GM12872 (cell line): ENCODE measurements around the gene ERC2.

Experiments
- TF ChIP-seq, protein P1 (sequence below): IDR thresholded peaks from 3 replicates; pipeline ENCODE4 v1.5.1; 2011; ENCODE audit warnings: low read depth, mild to moderate bottlenecking, low read length, moderate library complexity; ENCODE audit not compliant: insufficient read depth

Gene ERC2

DNA sequence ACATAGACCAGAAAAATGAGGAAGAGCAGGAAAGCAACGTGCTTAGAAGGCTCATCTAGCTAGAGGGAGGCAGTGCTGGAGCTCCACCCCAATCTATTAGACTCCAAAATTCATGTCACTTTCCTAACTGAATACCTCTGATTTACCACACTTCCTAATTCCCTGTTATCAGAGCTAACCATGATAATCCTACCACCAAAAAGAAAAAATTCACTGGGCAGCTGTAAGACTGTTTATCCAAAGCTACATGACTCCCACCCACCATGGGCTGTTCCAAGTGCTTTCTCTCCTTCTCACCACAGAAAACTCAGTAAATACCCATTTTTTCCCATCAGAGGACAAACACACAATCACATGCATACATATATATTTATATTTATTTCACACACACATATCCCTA is 501.7 kb downstream of the ERC2 start:
- TF ChIP-seq, protein P1, sequence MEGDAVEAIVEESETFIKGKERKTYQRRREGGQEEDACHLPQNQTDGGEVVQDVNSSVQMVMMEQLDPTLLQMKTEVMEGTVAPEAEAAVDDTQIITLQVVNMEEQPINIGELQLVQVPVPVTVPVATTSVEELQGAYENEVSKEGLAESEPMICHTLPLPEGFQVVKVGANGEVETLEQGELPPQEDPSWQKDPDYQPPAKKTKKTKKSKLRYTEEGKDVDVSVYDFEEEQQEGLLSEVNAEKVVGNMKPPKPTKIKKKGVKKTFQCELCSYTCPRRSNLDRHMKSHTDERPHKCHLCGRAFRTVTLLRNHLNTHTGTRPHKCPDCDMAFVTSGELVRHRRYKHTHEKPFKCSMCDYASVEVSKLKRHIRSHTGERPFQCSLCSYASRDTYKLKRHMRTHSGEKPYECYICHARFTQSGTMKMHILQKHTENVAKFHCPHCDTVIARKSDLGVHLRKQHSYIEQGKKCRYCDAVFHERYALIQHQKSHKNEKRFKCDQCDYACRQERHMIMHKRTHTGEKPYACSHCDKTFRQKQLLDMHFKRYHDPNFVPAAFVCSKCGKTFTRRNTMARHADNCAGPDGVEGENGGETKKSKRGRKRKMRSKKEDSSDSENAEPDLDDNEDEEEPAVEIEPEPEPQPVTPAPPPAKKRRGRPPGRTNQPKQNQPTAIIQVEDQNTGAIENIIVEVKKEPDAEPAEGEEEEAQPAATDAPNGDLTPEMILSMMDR, result no peak

DNA sequence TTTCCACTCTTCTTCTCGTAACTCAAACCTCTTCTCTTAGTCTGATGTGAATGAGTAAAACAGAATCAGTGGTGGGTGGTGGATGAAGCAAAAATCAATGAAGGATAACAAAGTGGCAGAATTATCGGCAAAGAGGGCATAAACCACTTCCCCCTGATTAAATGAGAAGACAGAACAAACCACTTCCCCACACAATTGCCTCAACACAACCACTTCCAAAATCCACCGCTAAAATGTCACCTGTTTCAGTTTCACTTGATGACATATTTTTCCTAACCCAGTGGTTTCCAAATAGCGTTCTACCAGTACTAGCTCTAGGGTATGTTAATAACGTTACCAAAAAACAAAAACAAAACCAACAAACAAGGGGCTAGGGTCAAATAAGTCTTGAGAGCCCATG is 502.5 kb downstream of the ERC2 start:
- TF ChIP-seq, protein P1, result no peak

- TF ChIP-seq, protein P1, result no peak
These were observed 503.7 kb downstream of the ERC2 start for GRCh38 chr3:55964491-55964985.

GRCh38 chr3:55963601-55964000 is 504.7 kb downstream of the ERC2 start:
- TF ChIP-seq, protein P1, result no peak

GRCh38 chr3:55959471-55960080 is 508.7 kb downstream of the ERC2 start:
- TF ChIP-seq, protein P1, result no peak

DNA sequence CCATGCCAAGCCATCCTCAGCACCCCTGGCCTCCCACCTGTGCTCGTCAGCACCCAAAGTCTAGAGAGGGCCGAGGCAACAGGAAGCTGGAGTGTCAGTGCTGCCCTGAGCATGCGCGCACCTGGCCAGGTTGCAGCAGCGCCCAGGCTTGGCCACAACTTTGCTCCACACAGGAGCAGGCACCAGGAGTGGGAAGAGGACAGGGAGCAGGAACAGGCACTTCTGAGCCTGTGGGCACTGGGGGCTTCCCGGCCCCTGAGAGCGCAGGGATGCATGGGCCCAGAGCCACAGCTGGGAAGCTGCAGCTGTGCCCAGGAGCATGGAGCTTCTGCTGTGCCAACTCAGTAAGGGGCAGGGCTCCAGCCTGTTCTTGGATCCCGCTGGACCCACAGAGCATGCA is 509.7 kb downstream of the ERC2 start:
- TF ChIP-seq, protein P1, result no peak

DNA sequence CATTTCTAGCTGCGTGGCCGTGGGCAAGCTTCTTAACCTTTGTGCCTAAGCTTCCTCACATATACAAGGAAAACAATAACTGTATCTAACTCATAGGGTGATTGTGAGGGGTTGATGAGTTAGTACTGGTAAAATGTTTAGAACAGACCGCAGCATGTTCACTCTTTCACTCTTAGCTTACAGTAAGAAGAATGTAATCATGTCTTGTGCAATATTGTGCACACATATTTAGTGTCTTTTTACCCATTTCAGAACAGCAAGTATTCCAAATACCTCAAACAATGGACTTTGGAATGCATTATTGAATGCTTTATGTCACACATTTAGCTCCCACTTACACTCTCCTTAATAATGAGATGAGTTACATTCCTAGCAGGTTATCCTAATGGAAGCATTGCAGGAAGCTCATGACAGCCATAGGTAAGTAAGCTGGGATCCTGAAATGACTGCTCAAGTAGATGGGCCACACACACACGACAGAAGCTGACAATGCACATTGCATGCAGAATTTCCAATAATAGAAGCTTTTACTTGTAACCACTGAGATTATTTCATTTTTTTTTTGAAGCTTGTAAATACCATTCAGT is 512.3 kb downstream of the ERC2 start:
- TF ChIP-seq, protein P1, result no peak
